COLO668 (cell line): ENCODE measurements around the gene VNN1.
"Not testable (repeated sequence)": the region's sequence is repeated elsewhere in the genome, so short reads cannot be mapped to it uniquely, and the experiment has no call there.

Source experiments
- DNase-seq: peaks from one replicate; lab custom pipeline; 2025; ENCODE audit not compliant: unreplicated experiment; lab: John Stamatoyannopoulos, UW

Gene VNN1

GRCh38 chr6:132673376-132674094, 40.3 kb downstream of the VNN1 start:
- peak; percentile 61 for DNase-seq

- no peak for DNase-seq
These were observed 42.6 kb downstream of the VNN1 start for GRCh38 chr6:132671295-132671694.

- DNase-seq: no peak
These were observed 44.1 kb downstream of the VNN1 start for GRCh38 chr6:132669690-132670291.

- DNase-seq: no peak
These were observed 47.7 kb downstream of the VNN1 start for GRCh38 chr6:132666118-132666517.

- no peak for DNase-seq
These were observed 49.4 kb downstream of the VNN1 start for GRCh38 chr6:132664309-132665034.

- DNase-seq: no peak
These were observed 50.2 kb downstream of the VNN1 start for GRCh38 chr6:132663661-132664060.

- no peak for DNase-seq
These were observed 51.9 kb downstream of the VNN1 start for GRCh38 chr6:132661906-132662305.

- no peak for DNase-seq
These were observed 54.8 kb downstream of the VNN1 start, which contains the start of gene TAAR1 for GRCh38 chr6:132659082-132659481. Gene TAAR1 (minus strand): TSS chr6:132659182. CDS start chr6:132646003, 13,179 bp downstream.

GRCh38 chr6:132651062-132651461, 62.8 kb downstream of the VNN1 start:
- DNase-seq: no peak

GRCh38 chr6:132650429-132650828, 63.4 kb downstream of the VNN1 start:
- DNase-seq: no peak

- no peak for DNase-seq
These were observed 65.0 kb downstream of the VNN1 start for GRCh38 chr6:132648828-132649227.

GRCh38 chr6:132648356-132648755, 65.5 kb downstream of the VNN1 start:
- DNase-seq: no peak

GRCh38 chr6:132643547-132643946, 70.3 kb downstream of the VNN1 start:
- DNase-seq: no peak

GRCh38 chr6:132637135-132637534, 76.7 kb downstream of the VNN1 start:
- not testable (repeated sequence) for DNase-seq

GRCh38 chr6:132635906-132636305, 77.9 kb downstream of the VNN1 start:
- DNase-seq: not testable (repeated sequence)

- not testable (repeated sequence) for DNase-seq
These were observed 78.6 kb downstream of the VNN1 start for GRCh38 chr6:132635288-132635687.

- DNase-seq: no peak
These were observed 79.1 kb downstream of the VNN1 start for GRCh38 chr6:132634796-132635195.

- DNase-seq: no peak
These were observed 80.5 kb downstream of the VNN1 start for GRCh38 chr6:132633362-132633761.
